ENCODE measurements around the gene ATP8A2.

GRCh38 chr13:25778365-25778764 is 406.6 kb downstream of the ATP8A2 start:
- no peak for TF ChIP-seq POLR2A (IDR thresholded peaks at IDR 0.05)
- TF ChIP-seq, protein P1, sequence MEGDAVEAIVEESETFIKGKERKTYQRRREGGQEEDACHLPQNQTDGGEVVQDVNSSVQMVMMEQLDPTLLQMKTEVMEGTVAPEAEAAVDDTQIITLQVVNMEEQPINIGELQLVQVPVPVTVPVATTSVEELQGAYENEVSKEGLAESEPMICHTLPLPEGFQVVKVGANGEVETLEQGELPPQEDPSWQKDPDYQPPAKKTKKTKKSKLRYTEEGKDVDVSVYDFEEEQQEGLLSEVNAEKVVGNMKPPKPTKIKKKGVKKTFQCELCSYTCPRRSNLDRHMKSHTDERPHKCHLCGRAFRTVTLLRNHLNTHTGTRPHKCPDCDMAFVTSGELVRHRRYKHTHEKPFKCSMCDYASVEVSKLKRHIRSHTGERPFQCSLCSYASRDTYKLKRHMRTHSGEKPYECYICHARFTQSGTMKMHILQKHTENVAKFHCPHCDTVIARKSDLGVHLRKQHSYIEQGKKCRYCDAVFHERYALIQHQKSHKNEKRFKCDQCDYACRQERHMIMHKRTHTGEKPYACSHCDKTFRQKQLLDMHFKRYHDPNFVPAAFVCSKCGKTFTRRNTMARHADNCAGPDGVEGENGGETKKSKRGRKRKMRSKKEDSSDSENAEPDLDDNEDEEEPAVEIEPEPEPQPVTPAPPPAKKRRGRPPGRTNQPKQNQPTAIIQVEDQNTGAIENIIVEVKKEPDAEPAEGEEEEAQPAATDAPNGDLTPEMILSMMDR (IDR thresholded peaks at IDR 0.05): no peak

All from testis (tissue), 2 donors.